ENCODE measurements around the gene EIF2B2. TPM values are rescaled to one million over a fixed set of nuclear protein-coding genes. Genes with fewer than 3 reads are reported as not detected.
A peak's percentile ranks its signal among the peaks of the same experiment; 100 is the strongest.

The EIF2B2 gene
- total and polyA plus RNA-seq, 2 of the 13 experiments (the other 11 are each of a cell fraction or from before 2014, with no cell fraction given), result 54.4 to 78.6 TPM

DNA sequence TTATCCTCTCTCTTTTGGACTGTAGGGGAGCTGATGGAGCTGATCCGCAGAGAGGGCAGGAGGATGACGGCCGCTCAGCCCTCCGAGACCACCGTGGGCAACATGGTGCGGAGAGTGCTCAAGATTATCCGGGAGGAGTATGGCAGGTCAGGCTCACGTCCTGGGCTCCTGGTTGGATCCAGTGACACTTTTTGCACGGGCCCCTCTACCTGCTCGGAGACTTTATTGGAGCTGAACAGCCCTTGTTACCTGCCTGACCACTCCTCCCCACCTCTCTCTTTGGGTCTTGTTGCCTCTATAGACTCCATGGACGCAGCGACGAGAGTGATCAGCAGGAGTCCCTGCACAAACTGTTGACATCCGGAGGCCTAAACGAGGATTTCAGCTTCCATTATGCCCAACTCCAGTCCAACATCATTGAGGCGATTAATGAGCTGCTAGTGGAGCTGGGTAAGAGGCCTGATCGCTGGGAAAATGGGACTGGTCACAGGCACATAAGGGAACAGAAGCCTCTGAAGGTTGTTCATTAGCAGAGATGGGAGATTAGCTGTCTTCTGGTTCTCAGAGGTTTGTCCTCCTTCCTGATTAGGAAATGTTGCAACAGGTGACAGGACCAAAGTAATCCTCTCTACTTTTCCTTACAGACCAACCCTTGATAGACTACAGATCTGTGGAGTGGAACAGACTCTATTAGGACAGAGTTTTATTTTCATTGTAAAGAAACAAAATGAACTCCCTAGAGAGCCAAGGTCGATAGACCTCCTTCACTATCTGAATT lies 718 bp downstream of the EIF2B2 start (continued):
- TF ChIP-seq USF2 (IDR thresholded peaks at IDR 0.05; ENCODE audit: low read depth, low read length) (no peak), USF2 (CRISPR knock-in tag; IDR thresholded peaks at IDR 0.05; ENCODE audit: borderline replicate concordance) (no peak), HINFP (CRISPR knock-in tag; IDR thresholded peaks at IDR 0.05; ENCODE audit: low read depth) (no peak), KLF11 (CRISPR knock-in tag; IDR thresholded peaks at IDR 0.05) (no peak), ARNTL (CRISPR knock-in tag; IDR thresholded peaks at IDR 0.05) (0 out of 2 replicates have a peak, but pooled peaks have one; percentile 5), FOXA1 (IDR thresholded peaks at IDR 0.05) (no peak), FOXA1 (CRISPR knock-in tag; IDR thresholded peaks at IDR 0.05) (no peak), SP1 (IDR thresholded peaks at IDR 0.05) (no peak), SP1 (CRISPR knock-in tag; IDR thresholded peaks at IDR 0.05) (no peak), HNRNPL (IDR thresholded peaks at IDR 0.05; ENCODE audit: low read depth, low read length) (no peak), ZNF10 (CRISPR knock-in tag; IDR thresholded peaks at IDR 0.05; ENCODE audit: borderline replicate concordance, low read depth) (no peak), ZNF652 (CRISPR knock-in tag; IDR thresholded peaks at IDR 0.05; ENCODE audit: borderline replicate concordance, low read depth) (no peak), EEA1 (CRISPR knock-in tag; IDR thresholded peaks at IDR 0.05; ENCODE audit: borderline replicate concordance) (0 out of 2 replicates have a peak, but pooled peaks have one; percentile 4)
- TF ChIP-seq, protein P1, sequence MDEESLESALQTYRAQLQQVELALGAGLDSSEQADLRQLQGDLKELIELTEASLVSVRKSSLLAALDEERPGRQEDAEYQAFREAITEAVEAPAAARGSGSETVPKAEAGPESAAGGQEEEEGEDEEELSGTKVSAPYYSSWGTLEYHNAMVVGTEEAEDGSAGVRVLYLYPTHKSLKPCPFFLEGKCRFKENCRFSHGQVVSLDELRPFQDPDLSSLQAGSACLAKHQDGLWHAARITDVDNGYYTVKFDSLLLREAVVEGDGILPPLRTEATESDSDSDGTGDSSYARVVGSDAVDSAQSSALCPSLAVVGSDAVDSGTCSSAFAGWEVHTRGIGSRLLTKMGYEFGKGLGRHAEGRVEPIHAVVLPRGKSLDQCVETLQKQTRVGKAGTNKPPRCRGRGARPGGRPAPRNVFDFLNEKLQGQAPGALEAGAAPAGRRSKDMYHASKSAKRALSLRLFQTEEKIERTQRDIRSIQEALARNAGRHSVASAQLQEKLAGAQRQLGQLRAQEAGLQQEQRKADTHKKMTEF (CRISPR knock-in tag; IDR thresholded peaks at IDR 0.05), result no peak

Data from HepG2 (cell line).